NCI-H2029 (cell line): Measurements from ENCODE around the gene ZNF473.

Source experiments
- DNase-seq: peaks from one replicate; lab custom pipeline; 2025; lab: John Stamatoyannopoulos, UW

Gene ZNF473

GRCh38 chr19:50025794-50026549, at the start of gene ZNF473:
ZNF473 (plus strand) TSS chr19:50026005; CDS start chr19:50031083, 5,078 bp downstream.
- peak; percentile 97 for DNase-seq

GRCh38 chr19:49976496-49976895, 49.3 kb upstream of the ZNF473 start:
- no peak for DNase-seq

- DNase-seq: no peak
Measured at GRCh38 chr19:49977076-49977475, 48.7 kb upstream of the ZNF473 start.

GRCh38 chr19:49977881-49978280, 47.9 kb upstream of the ZNF473 start:
- DNase-seq: no peak

GRCh38 chr19:49978324-49978723, 47.5 kb upstream of the ZNF473 start:
- DNase-seq: no peak

GRCh38 chr19:49981603-49982593, 43.9 kb upstream of the ZNF473 start:
- no peak for DNase-seq

GRCh38 chr19:49983645-49984229, 42.1 kb upstream of the ZNF473 start:
- DNase-seq: peak; percentile 32

GRCh38 chr19:49984491-49984890, 41.3 kb upstream of the ZNF473 start:
- DNase-seq: no peak

GRCh38 chr19:49985871-49986270, 39.9 kb upstream of the ZNF473 start:
- DNase-seq: peak; percentile 47

- DNase-seq: no peak
Measured at GRCh38 chr19:49986354-49986753, 39.5 kb upstream of the ZNF473 start.

- DNase-seq: no peak
Measured at GRCh38 chr19:49987159-49987698, 38.6 kb upstream of the ZNF473 start.

- no peak for DNase-seq
Measured at GRCh38 chr19:49988007-49988406, 37.8 kb upstream of the ZNF473 start.

GRCh38 chr19:49988433-49988832, 37.4 kb upstream of the ZNF473 start:
- no peak for DNase-seq

GRCh38 chr19:49997709-49998108, 28.1 kb upstream of the ZNF473 start:
- peak; percentile 16 for DNase-seq

- DNase-seq: no peak
Measured at GRCh38 chr19:49999371-50000010, 26.3 kb upstream of the ZNF473 start.

GRCh38 chr19:50000038-50000840, 25.6 kb upstream of the ZNF473 start:
- DNase-seq: no peak

GRCh38 chr19:50000841-50001557, 24.8 kb upstream of the ZNF473 start:
- no peak for DNase-seq

- no peak for DNase-seq
Measured at GRCh38 chr19:50001775-50002174, 24.0 kb upstream of the ZNF473 start.

- DNase-seq: no peak
Measured at GRCh38 chr19:50002386-50002960, 23.3 kb upstream of the ZNF473 start.
